B cell (primary cell): Measurements from ENCODE around the gene ALG2.

Experiments used
- CTCF ChIP-seq: fragments of 200-600 bp; IDR thresholded peaks from one replicate; pipeline ENCODE4 v1.8.0; 2022; ENCODE audit warnings: antibody characterized with exemption, mild to moderate bottlenecking
- EZH2 ChIP-seq: IDR thresholded peaks from 2 replicates; pipeline ENCODE4 v1.6.1; 2012; ENCODE audit warnings: borderline replicate concordance, low read depth, mild to moderate bottlenecking, moderate library complexity, low read length; ENCODE audit not compliant: insufficient read depth, poor library complexity, severe bottlenecking

DNA sequence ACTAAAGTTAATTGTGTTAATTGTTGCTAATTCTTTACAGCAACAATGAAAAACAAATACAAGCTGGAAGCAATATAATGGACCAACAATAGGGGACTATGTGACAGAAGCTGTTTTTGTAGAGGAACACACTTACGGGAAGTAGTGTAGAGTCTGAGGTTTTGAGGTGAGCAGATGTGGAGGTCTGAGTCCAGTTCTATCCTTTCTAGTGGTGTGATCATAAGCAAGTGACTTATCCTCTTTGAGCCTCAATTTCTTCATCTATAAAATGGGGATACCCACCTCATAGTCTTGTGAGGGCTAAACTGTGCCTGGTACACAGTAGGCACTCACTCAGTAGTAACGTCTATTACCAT, 28.3 kb downstream of the ALG2 start:
- TF ChIP-seq CTCF (no peak), EZH2 (no peak)
